Measurements from ENCODE around the gene ENAH. TPM values are rescaled to one million over a fixed set of nuclear protein-coding genes. Genes with fewer than 3 reads are reported as not detected.

The ENAH gene
- polyA plus RNA-seq, 1 experiment = 40.9 TPM

GRCh38 chr1:225486856-225487255, 166.1 kb downstream of the ENAH start:
- Histone ChIP-seq H3K4me3 (ENCODE audit: low read depth, low read length) (no peak overlapping the region), H3K36me3 (ENCODE audit: control insufficient read depth, insufficient read depth, low read length) (no peaks in the 10 kb centered on the region), H3K27me3 (ENCODE audit: control insufficient read depth, insufficient read depth, low read length) (no peaks in the 10 kb centered on the region)
- CTCF ChIA-PET = interaction anchor here (1.2 to 5.9 kb wide), 2 partner anchors 12 to 285 kb away, joined by 3 to 44 read pairs; no protein-coding TSS in a partner anchor
- TF ChIP-seq, protein P1, sequence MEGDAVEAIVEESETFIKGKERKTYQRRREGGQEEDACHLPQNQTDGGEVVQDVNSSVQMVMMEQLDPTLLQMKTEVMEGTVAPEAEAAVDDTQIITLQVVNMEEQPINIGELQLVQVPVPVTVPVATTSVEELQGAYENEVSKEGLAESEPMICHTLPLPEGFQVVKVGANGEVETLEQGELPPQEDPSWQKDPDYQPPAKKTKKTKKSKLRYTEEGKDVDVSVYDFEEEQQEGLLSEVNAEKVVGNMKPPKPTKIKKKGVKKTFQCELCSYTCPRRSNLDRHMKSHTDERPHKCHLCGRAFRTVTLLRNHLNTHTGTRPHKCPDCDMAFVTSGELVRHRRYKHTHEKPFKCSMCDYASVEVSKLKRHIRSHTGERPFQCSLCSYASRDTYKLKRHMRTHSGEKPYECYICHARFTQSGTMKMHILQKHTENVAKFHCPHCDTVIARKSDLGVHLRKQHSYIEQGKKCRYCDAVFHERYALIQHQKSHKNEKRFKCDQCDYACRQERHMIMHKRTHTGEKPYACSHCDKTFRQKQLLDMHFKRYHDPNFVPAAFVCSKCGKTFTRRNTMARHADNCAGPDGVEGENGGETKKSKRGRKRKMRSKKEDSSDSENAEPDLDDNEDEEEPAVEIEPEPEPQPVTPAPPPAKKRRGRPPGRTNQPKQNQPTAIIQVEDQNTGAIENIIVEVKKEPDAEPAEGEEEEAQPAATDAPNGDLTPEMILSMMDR (IDR thresholded peaks at IDR 0.05; ENCODE audit: insufficient read depth, low read depth, low read length) = no peak
- no peak for DNase-seq (ENCODE audit: low read depth)
- POLR2A ChIA-PET = no interaction called here

GRCh38 chr1:225485991-225486530, 166.9 kb downstream of the ENAH start:
- no peaks in the 10 kb centered on the region for H3K27me3 ChIP-seq (ENCODE audit: control insufficient read depth, insufficient read depth, low read length)
- DNase-seq (ENCODE audit: low read depth) = no peak
- CTCF ChIA-PET = interaction anchor here (0.6 to 5.9 kb wide), 2 partner anchors 11 to 393 kb away, joined by 3 to 44 read pairs; no protein-coding TSS in a partner anchor
- TF ChIP-seq, protein P1 (IDR thresholded peaks at IDR 0.05; ENCODE audit: insufficient read depth, low read depth, low read length) = no peak
- POLR2A ChIA-PET = no interaction called here
- H3K4me3 ChIP-seq (ENCODE audit: low read depth, low read length) = no peak overlapping the region
- H3K36me3 ChIP-seq (ENCODE audit: control insufficient read depth, insufficient read depth, low read length) = no peaks in the 10 kb centered on the region

DNA sequence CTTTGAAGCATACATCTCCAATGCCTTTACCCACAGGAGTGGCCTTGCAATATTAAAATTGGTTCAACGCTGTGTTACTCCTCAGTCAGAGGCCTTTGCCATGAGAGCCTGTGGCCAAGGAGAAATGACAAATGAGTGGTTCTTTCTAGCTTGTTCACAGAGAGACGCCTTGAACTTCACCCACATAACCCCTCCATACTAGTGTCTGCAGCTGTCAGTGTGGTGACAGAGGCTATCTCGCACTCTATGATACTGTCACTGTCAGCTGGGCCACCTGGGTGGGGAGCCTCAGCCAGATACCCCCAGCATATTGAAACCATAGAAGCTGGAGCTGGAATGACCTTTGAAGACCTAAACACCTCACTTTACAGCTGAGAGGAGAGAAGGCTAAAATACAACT, 167.7 kb downstream of the ENAH start:
- DNase-seq (ENCODE audit: low read depth) = no peak
- TF ChIP-seq, protein P1 (IDR thresholded peaks at IDR 0.05; ENCODE audit: insufficient read depth, low read depth, low read length) = no peak
- Histone ChIP-seq H3K36me3 (ENCODE audit: control insufficient read depth, insufficient read depth, low read length) (no peaks in the 10 kb centered on the region), H3K4me3 (ENCODE audit: low read depth, low read length) (no peak overlapping the region), H3K27me3 (ENCODE audit: control insufficient read depth, insufficient read depth, low read length) (no peaks in the 10 kb centered on the region)
- ChIA-PET CTCF (interaction anchor here (0.7 to 5.9 kb wide), 4 partner anchors 8 to 288 kb away, joined by 3 to 44 read pairs (median 3); no protein-coding TSS in a partner anchor), POLR2A (no interaction called here)

GRCh38 chr1:225484657-225485214, 168.2 kb downstream of the ENAH start:
- ChIA-PET POLR2A (no interaction called here), CTCF (interaction anchor here (0.7 to 5.9 kb wide), 4 partner anchors 9 to 288 kb away, joined by 3 to 44 read pairs (median 3); no protein-coding TSS in a partner anchor)
- no peak overlapping the region for H3K4me3 ChIP-seq (ENCODE audit: low read depth, low read length)
- no peaks in the 10 kb centered on the region for H3K27me3 ChIP-seq (ENCODE audit: control insufficient read depth, insufficient read depth, low read length)
- DNase-seq (ENCODE audit: low read depth) = no peak
- TF ChIP-seq, protein P1 (IDR thresholded peaks at IDR 0.05; ENCODE audit: insufficient read depth, low read depth, low read length) = no peak
- no peaks in the 10 kb centered on the region for H3K36me3 ChIP-seq (ENCODE audit: control insufficient read depth, insufficient read depth, low read length)

GRCh38 chr1:225483818-225484656, 168.9 kb downstream of the ENAH start:
- Histone ChIP-seq H3K4me3 (ENCODE audit: low read depth, low read length) (no peak overlapping the region), H3K27me3 (ENCODE audit: control insufficient read depth, insufficient read depth, low read length) (no peaks in the 10 kb centered on the region), H3K36me3 (ENCODE audit: control insufficient read depth, insufficient read depth, low read length) (no peaks in the 10 kb centered on the region)
- CTCF ChIA-PET = interaction anchor here (0.8 to 5.9 kb wide), 2 partner anchors 9 to 288 kb away, joined by 4 to 44 read pairs; no protein-coding TSS in a partner anchor
- no peak for DNase-seq (ENCODE audit: low read depth)
- TF ChIP-seq, protein P1 (IDR thresholded peaks at IDR 0.05; ENCODE audit: insufficient read depth, low read depth, low read length) = no peak
- POLR2A ChIA-PET = no interaction called here

Measured in BJ (cell line).